GM23338 (cell line): ENCODE data around the gene MYO3B. TPM values are rescaled to one million over a fixed set of nuclear protein-coding genes. Genes with fewer than 3 reads are reported as not detected.

Source experiments
- ATAC-seq: fragments of 200-7000 bp; cut with Tn5 transposase; 3 replicates; pipeline ENCODE4 v1.9.1; 2020
- DNase-seq: peaks from one replicate; pipeline ENCODE4 v3.0.0-alpha.2; 2015; ENCODE audit warnings: low spot score
- H2AFZ ChIP-seq: fragments of 200-600 bp; sonication (generic); 2 replicates; pipeline ENCODE4 v1.8.0; 2016; ENCODE audit warnings: antibody characterized with exemption, mild to moderate bottlenecking, moderate library complexity
- H3F3A ChIP-seq: fragments of 200-600 bp; sonication (generic); replicated peaks from 2 replicates; pipeline ENCODE4 v1.8.0; 2017; ENCODE audit warnings: antibody characterized with exemption, mixed run types, low read depth
- H3K27ac ChIP-seq: fragments of 200-600 bp; sonication (generic); 2 replicates; pipeline ENCODE4 v1.6.1; 2016; ENCODE audit warnings: low read depth
- H3K27me3 ChIP-seq: fragments of 200-600 bp; sonication (generic); 2 replicates; pipeline ENCODE4 v1.8.0; 2016; ENCODE audit warnings: mild to moderate bottlenecking, mixed run types, moderate library complexity; ENCODE audit not compliant: insufficient read depth
- H3K36me3 ChIP-seq: fragments of 200-600 bp; sonication (generic); 2 replicates; pipeline ENCODE4 v1.8.0; 2016; ENCODE audit warnings: mild to moderate bottlenecking; ENCODE audit not compliant: insufficient read depth
- H3K4me1 ChIP-seq: fragments of 200-600 bp; sonication (generic); 2 replicates; pipeline ENCODE4 v1.8.0; 2016; ENCODE audit warnings: mild to moderate bottlenecking, moderate library complexity; ENCODE audit not compliant: insufficient read depth
- H3K4me2 ChIP-seq: fragments of 200-600 bp; sonication (generic); 2 replicates; pipeline ENCODE4 v1.7.1; 2017; ENCODE audit warnings: mixed run types
- H3K4me3 ChIP-seq: fragments of 200-600 bp; sonication (generic); 2 replicates; pipeline ENCODE4 v1.6.1; 2016; ENCODE audit warnings: mixed run types
- H3K79me2 ChIP-seq: fragments of 200-600 bp; sonication (generic); replicated peaks from 2 replicates; pipeline ENCODE4 v1.8.0; 2017; ENCODE audit warnings: mild to moderate bottlenecking; ENCODE audit not compliant: insufficient read depth
- H3K9me2 ChIP-seq: fragments of 200-600 bp; sonication (generic); 2 replicates; pipeline ENCODE4 v1.8.0; 2017; ENCODE audit not compliant: insufficient read depth
- H4K20me1 ChIP-seq: fragments of 200-600 bp; sonication (generic); replicated peaks from 2 replicates; pipeline ENCODE4 v1.8.0; 2017; ENCODE audit warnings: mild to moderate bottlenecking; ENCODE audit not compliant: insufficient read depth
- H3K27ac Mint-ChIP-seq: 2 replicates; pipeline ENCODE4 v1.8.0; 2020; ENCODE audit warnings: inconsistent platforms, mild to moderate bottlenecking, moderate library complexity, mixed read lengths
- H3K27me3 Mint-ChIP-seq: 3 replicates; pipeline ENCODE4 v1.8.0; 2022; ENCODE audit warnings: low read depth, mild to moderate bottlenecking, moderate library complexity, mixed read lengths, inconsistent platforms; ENCODE audit not compliant: insufficient read depth, poor library complexity
- H3K36me3 Mint-ChIP-seq: 3 replicates; pipeline ENCODE4 v1.8.0; 2021; ENCODE audit warnings: low read depth, mild to moderate bottlenecking, inconsistent platforms, moderate library complexity, mixed read lengths
- H3K4me1 Mint-ChIP-seq: 3 replicates; pipeline ENCODE4 v1.8.0; 2020; ENCODE audit warnings: mild to moderate bottlenecking, inconsistent platforms, mixed read lengths
- H3K4me3 Mint-ChIP-seq: 3 replicates; pipeline ENCODE4 v1.8.0; 2021; ENCODE audit warnings: moderate library complexity, mild to moderate bottlenecking, inconsistent platforms, mixed read lengths
- H3K9me3 Mint-ChIP-seq: 3 replicates; pipeline ENCODE4 v1.8.0; 2020; ENCODE audit warnings: moderate library complexity, mild to moderate bottlenecking, inconsistent platforms, mixed read lengths
- CREB1 ChIP-seq: fragments of 250-450 bp; sonication (Bioruptor Pico); IDR thresholded peaks from 2 replicates; pipeline ENCODE4 v1.5.0; 2020; ENCODE audit warnings: low read depth, mild to moderate bottlenecking, moderate library complexity
- CTCF ChIP-seq, 2 experiments: fragments of 200-600 bp in 1 of 2; sonication (generic) in 1 of 2; conservative IDR thresholded peaks; 2 replicates each; pipeline versions ENCODE4 v1.5.1 to v1.6.1; 2016 to 2017; ENCODE audit warnings: antibody characterized with exemption in 2 of 2, low read depth in 2 of 2, mild to moderate bottlenecking in 2 of 2, moderate library complexity in 1 of 2
- EZH2 ChIP-seq: fragments of 200-600 bp; sonication (generic); IDR thresholded peaks from one replicate; pipeline ENCODE4 v1.8.0; 2017; ENCODE audit warnings: antibody characterized with exemption, mild to moderate bottlenecking, low read depth; ENCODE audit not compliant: unreplicated experiment
- EZH2phosphoT487 ChIP-seq: fragments of 200-600 bp; sonication (generic); IDR thresholded peaks from one replicate; pipeline ENCODE4 v1.8.1; 2018; ENCODE audit warnings: antibody characterized with exemption; ENCODE audit not compliant: unreplicated experiment
- JUNB ChIP-seq: IDR thresholded peaks from one replicate; pipeline ENCODE4 v1.6.1; 2016; ENCODE audit warnings: antibody characterized with exemption; ENCODE audit not compliant: unreplicated experiment
- NANOG ChIP-seq: IDR thresholded peaks from 2 replicates; pipeline ENCODE4 v1.6.1; 2016; ENCODE audit warnings: antibody characterized with exemption, borderline replicate concordance
- POLR2AphosphoS5 ChIP-seq: IDR thresholded peaks from 2 replicates; pipeline ENCODE4 v1.6.1; 2016; ENCODE audit warnings: antibody characterized with exemption, low read depth
- REST ChIP-seq: IDR thresholded peaks from one replicate; pipeline ENCODE4 v1.6.1; 2018; ENCODE audit warnings: antibody characterized with exemption; ENCODE audit not compliant: unreplicated experiment
- STAT1 ChIP-seq: IDR thresholded peaks from one replicate; pipeline ENCODE4 v1.6.1; 2016; ENCODE audit warnings: antibody characterized with exemption; ENCODE audit not compliant: unreplicated experiment
- ZNF114 ChIP-seq: fragments of 250-450 bp; sonication (Bioruptor Pico); IDR thresholded peaks from 2 replicates; pipeline ENCODE4 v1.5.0; 2020; ENCODE audit warnings: mild to moderate bottlenecking, moderate library complexity
- ZNF331 ChIP-seq: fragments of 250-450 bp; sonication (Bioruptor Pico); IDR thresholded peaks from 2 replicates; pipeline ENCODE4 v1.5.0; 2020; ENCODE audit warnings: low read depth, mild to moderate bottlenecking, moderate library complexity
- ZNF462 ChIP-seq: fragments of 250-450 bp; sonication (Bioruptor Pico); IDR thresholded peaks from 2 replicates; pipeline ENCODE4 v1.5.0; 2020; ENCODE audit warnings: mild to moderate bottlenecking, moderate library complexity
- polyA plus RNA-seq: library from polyadenylated mRNA; unstranded; fragments of >200 nt; fragmentation: Nextera tagmentation; extraction: Ambion mirVana; gene quantifications from 2 replicates; pipeline ENCODE4 v1.2.1, GENCODE V29; 2016
- total RNA-seq: library from RNA; depleted of rRNA; stranded (reverse); fragments of >200 nt; shearing (Covaris generic); gene quantifications from 2 replicates; pipeline ENCODE4 v1.2.3, GENCODE V29; 2014
- TF ChIP-seq, protein P1 (sequence below): IDR thresholded peaks from 2 replicates; pipeline ENCODE4 v1.6.1; 2016; ENCODE audit warnings: antibody characterized with exemption

Gene MYO3B
- total and polyA plus RNA-seq, 2 experiments from 2014 or later: 0.42 TPM; not detected in 1

- Histone ChIP-seq H3K9me2 (no peaks in the 10 kb centered on the region), H3K4me1 (peaks cover 22% of the 10 kb centered on the region), H3K27ac (no peak overlapping the region), H3K4me3 (no peak overlapping the region), H3K36me3 (no peaks in the 10 kb centered on the region), H3K4me2 (no peak overlapping the region), H4K20me1 (no peaks in the 10 kb centered on the region), H3F3A (0 out of 2 replicates have a peak, but pooled peaks cover 1% of the 10 kb centered on the region), H3K79me2 (no peaks in the 10 kb centered on the region), H3K27me3 (no peaks in the 10 kb centered on the region), H2AFZ (no peak overlapping the region)
- H3K36me3 Mint-ChIP-seq: no peaks in the 10 kb centered on the region
- ATAC-seq: no peak
- TF ChIP-seq JUNB (no peak), ZNF331 (CRISPR knock-in tag) (no peak), REST (no peak), POLR2AphosphoS5 (no peak), ZNF114 (CRISPR knock-in tag) (no peak), CREB1 (CRISPR knock-in tag) (no peak), NANOG (no peak), ZNF462 (no peak), EZH2 (no peak), CTCF (conservative IDR thresholded peaks at IDR 0.05; ENCODE audit: low read depth in 2 of 2) (no peak), STAT1 (no peak), EZH2phosphoT487 (no peak)
- TF ChIP-seq, protein P1, sequence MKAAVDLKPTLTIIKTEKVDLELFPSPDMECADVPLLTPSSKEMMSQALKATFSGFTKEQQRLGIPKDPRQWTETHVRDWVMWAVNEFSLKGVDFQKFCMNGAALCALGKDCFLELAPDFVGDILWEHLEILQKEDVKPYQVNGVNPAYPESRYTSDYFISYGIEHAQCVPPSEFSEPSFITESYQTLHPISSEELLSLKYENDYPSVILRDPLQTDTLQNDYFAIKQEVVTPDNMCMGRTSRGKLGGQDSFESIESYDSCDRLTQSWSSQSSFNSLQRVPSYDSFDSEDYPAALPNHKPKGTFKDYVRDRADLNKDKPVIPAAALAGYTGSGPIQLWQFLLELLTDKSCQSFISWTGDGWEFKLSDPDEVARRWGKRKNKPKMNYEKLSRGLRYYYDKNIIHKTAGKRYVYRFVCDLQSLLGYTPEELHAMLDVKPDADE: no peak
- no peak overlapping the region for H3K27ac Mint-ChIP-seq
- H3K4me3 Mint-ChIP-seq: no peak overlapping the region
- no peak for DNase-seq
- H3K4me1 Mint-ChIP-seq: peaks cover 21% of the 10 kb centered on the region; the same call in 2 of the 3 replicates
- no peaks in the 10 kb centered on the region for H3K9me3 Mint-ChIP-seq
- H3K27me3 Mint-ChIP-seq: peaks cover 1% of the 10 kb centered on the region
Measured at GRCh38 chr2:170577356-170577755, 399.4 kb downstream of the MYO3B start.
